ENCODE measurements around the gene ZBTB8A.

GRCh38 chr1:32623775-32624174, 84.5 kb downstream of the ZBTB8A start:
- TF ChIP-seq CTCF (IDR thresholded peaks at IDR 0.05) (no peak), POLR2A (IDR thresholded peaks at IDR 0.05) (no peak), EP300 (IDR thresholded peaks at IDR 0.05) (no peak)
